ENCODE results near the gene PBX4.

DNA sequence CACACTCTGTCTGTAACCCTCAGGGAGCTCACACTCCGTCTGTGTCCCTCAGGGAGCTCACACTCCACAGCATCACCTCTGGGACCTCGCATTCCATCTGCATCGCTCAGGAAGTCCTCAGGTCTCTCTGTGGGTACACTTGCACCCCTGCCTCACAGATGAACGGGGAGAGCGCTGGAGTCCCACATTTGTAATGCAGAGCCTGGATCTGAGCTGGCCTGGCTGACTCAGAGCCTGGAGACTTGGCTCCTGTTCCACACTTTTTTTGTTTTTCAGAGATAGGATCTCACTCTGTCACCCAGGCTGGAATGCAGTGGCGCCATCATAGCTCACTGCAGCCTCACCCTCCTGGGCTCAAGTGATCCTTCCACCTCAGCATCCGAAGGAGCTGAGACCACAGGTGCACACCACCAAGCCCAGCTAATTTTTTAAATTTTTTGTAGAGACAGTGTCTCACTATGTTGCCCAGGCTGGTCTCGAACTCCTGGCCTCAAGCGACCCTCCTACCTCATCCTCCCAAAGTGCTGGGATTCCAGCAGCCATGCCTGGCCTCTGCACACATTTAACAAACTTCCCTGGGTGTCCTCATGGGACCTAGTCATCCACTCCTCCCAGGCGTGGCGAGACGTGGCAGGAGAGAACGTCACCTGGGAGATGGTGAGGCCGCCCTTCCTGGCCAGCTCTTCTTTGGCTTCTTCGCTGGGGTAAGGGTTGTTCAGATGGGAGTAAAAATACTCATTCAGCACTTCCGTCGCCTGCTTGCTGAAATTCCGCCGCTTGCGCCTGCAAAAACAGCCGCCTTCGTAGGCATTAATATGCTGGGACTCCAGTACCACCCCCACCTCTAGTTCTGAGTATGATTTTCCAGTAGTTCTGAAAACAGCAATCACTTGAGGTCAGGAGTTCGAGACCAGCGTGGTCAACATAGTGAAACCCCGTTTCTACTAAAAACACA, 49.4 kb downstream of the PBX4 start:
- TF ChIP-seq, protein P1, sequence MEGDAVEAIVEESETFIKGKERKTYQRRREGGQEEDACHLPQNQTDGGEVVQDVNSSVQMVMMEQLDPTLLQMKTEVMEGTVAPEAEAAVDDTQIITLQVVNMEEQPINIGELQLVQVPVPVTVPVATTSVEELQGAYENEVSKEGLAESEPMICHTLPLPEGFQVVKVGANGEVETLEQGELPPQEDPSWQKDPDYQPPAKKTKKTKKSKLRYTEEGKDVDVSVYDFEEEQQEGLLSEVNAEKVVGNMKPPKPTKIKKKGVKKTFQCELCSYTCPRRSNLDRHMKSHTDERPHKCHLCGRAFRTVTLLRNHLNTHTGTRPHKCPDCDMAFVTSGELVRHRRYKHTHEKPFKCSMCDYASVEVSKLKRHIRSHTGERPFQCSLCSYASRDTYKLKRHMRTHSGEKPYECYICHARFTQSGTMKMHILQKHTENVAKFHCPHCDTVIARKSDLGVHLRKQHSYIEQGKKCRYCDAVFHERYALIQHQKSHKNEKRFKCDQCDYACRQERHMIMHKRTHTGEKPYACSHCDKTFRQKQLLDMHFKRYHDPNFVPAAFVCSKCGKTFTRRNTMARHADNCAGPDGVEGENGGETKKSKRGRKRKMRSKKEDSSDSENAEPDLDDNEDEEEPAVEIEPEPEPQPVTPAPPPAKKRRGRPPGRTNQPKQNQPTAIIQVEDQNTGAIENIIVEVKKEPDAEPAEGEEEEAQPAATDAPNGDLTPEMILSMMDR (IDR thresholded peaks at IDR 0.05), result no peak
- TF ChIP-seq EZH2 (IDR thresholded peaks at IDR 0.05; ENCODE audit: borderline replicate concordance, insufficient read depth, low read depth, low read length, poor library complexity, severe bottlenecking), result no peak
